GM18870 (cell line): Measurements from ENCODE around the gene GNG11.

Source experiments
- ATAC-seq: cut with Tn5 transposase; IDR thresholded peaks from one replicate; pipeline ENCODE4 v1.9.1; 2021; ENCODE audit warnings: moderate library complexity; ENCODE audit not compliant: unreplicated experiment

GNG11 gene

GRCh38 chr7:93945756-93946535 is 24.4 kb downstream of the GNG11 start:
- no peak for ATAC-seq

GRCh38 chr7:93948106-93948505 is 26.6 kb downstream of the GNG11 start:
- no peak for ATAC-seq

GRCh38 chr7:93948873-93949272 is 27.3 kb downstream of the GNG11 start:
- ATAC-seq, result no peak

- ATAC-seq, result no peak
These were observed 27.9 kb downstream of the GNG11 start for GRCh38 chr7:93949423-93949822.

- ATAC-seq, result peak; percentile 86
These were observed 33.8 kb downstream of the GNG11 start for GRCh38 chr7:93955304-93955703.

- ATAC-seq, result no peak
These were observed 36.2 kb downstream of the GNG11 start for GRCh38 chr7:93957767-93958166.

GRCh38 chr7:93958216-93958615 is 36.7 kb downstream of the GNG11 start:
- ATAC-seq, result no peak

GRCh38 chr7:93958651-93959050 is 37.1 kb downstream of the GNG11 start:
- ATAC-seq, result no peak

- no peak for ATAC-seq
These were observed 39.5 kb downstream of the GNG11 start for GRCh38 chr7:93960986-93961385.

- no peak for ATAC-seq
These were observed 42.7 kb downstream of the GNG11 start for GRCh38 chr7:93964262-93964661.

- ATAC-seq, result no peak
These were observed 43.3 kb downstream of the GNG11 start for GRCh38 chr7:93964813-93965212.

- ATAC-seq, result no peak
These were observed 47.5 kb downstream of the GNG11 start for GRCh38 chr7:93968911-93969620.

- no peak for ATAC-seq
These were observed 50.6 kb downstream of the GNG11 start for GRCh38 chr7:93972029-93972725.

GRCh38 chr7:93973134-93973533 is 51.6 kb downstream of the GNG11 start:
- no peak for ATAC-seq

GRCh38 chr7:93977211-93977950 is 55.8 kb downstream of the GNG11 start:
- no peak for ATAC-seq
